ENCODE data around the gene EXTL2. TPM values are rescaled to one million over a fixed set of nuclear protein-coding genes. Genes with fewer than 3 reads are reported as not detected.

The EXTL2 gene
- total and polyA plus RNA-seq, 2 donors (not counting 3 experiments of a cell fraction or from before 2014, with no cell fraction given), result 19.4 to 30.7 TPM

- Histone ChIP-seq H3K4me3 (replicated peaks in 1 of 3; ENCODE audit: insufficient read depth in 1 of 3, low read depth in 1 of 3, low read length in 3 of 3) (no peak overlapping the region), H4K20me1 (replicated peaks; ENCODE audit: control insufficient read depth, extremely low read depth, insufficient read depth, low read length) (no peaks in the 10 kb centered on the region), H2AFZ (ENCODE audit: low read depth, low read length) (no peak overlapping the region), H3K27me3 (ENCODE audit: control insufficient read depth in 2 of 2, insufficient read depth in 2 of 2, low read length in 2 of 2) (no peaks in the 10 kb centered on the region), H3K79me2 (ENCODE audit: control insufficient read depth, insufficient read depth, low read length) (peaks cover 4% of the 10 kb centered on the region), H3K4me2 (ENCODE audit: insufficient read depth, low read length) (no peak overlapping the region), H3K9me3 (replicated peaks; ENCODE audit: control insufficient read depth, insufficient read depth, low read length) (no peaks in the 10 kb centered on the region), H3K27ac (ENCODE audit: insufficient read depth, low read depth, low read length) (no peak overlapping the region), H3K36me3 (ENCODE audit: control insufficient read depth in 2 of 2, extremely low read depth in 1 of 2, insufficient read depth in 2 of 2, low read length in 2 of 2) (peaks cover 0 to 3% of the 10 kb centered on the region in 2 experiments), H3K9ac (replicated peaks; ENCODE audit: extremely low read depth, insufficient read depth, low read length) (no peak overlapping the region), H3K9me1 (replicated peaks; ENCODE audit: control insufficient read depth, extremely low read depth, insufficient read depth, low read length) (no peaks in the 10 kb centered on the region), H3K4me1 (ENCODE audit: control insufficient read depth, extremely low read depth, insufficient read depth, low read length) (peaks cover 3% of the 10 kb centered on the region)
- intact Hi-C loops (cut with micrococcal nuclease), result no loop called here
- dilution Hi-C loops (cut with MboI; ENCODE audit: extremely low pct_ligation_motif_present, low sequenced_read_pairs), result no loop called here
- ChIA-PET CTCF (interaction anchor here (1.2 to 1.9 kb wide), 3 partner anchors 11 to 367 kb away, joined by 3 to 6 read pairs (median 5); no protein-coding TSS in a partner anchor), POLR2A (no interaction called here)
- BruUV-seq (replicated peaks), result no TSS peak
- TF ChIP-seq JUN (IDR thresholded peaks at IDR 0.05; ENCODE audit: borderline replicate concordance, insufficient read depth, insufficient read length, low read depth) (no peak), POLR2A (IDR thresholded peaks at IDR 0.05; ENCODE audit: low read depth, low read length) (no peak), POLR2AphosphoS5 (IDR thresholded peaks at IDR 0.05; ENCODE audit: insufficient read depth, low read depth, low read length) (no peak)
- no peak for FAIRE-seq
- no peak for DNase-seq (ENCODE audit: low read depth, low spot score)
Measured at GRCh38 chr1:100942304-100943046, 47.8 kb upstream of the EXTL2 start.

- H3K9me1 ChIP-seq (replicated peaks; ENCODE audit: control insufficient read depth, extremely low read depth, insufficient read depth, low read length), result no peaks in the 10 kb centered on the region
- no peaks in the 10 kb centered on the region for H4K20me1 ChIP-seq (replicated peaks; ENCODE audit: control insufficient read depth, extremely low read depth, insufficient read depth, low read length)
- H3K4me2 ChIP-seq (ENCODE audit: insufficient read depth, low read length), result no peak overlapping the region
- no peak overlapping the region for H3K9ac ChIP-seq (replicated peaks; ENCODE audit: extremely low read depth, insufficient read depth, low read length)
- no peak for TF ChIP-seq POLR2AphosphoS5 (IDR thresholded peaks at IDR 0.05; ENCODE audit: insufficient read depth, low read depth, low read length)
- TF ChIP-seq MAX (IDR thresholded peaks at IDR 0.05; ENCODE audit: insufficient read depth, insufficient read length), result no peak
- H3K4me3 ChIP-seq (replicated peaks in 1 of 3; ENCODE audit: insufficient read depth in 1 of 3, low read depth in 1 of 3, low read length in 3 of 3), result no peak overlapping the region
- dilution Hi-C loops (cut with MboI; ENCODE audit: extremely low pct_ligation_motif_present, low sequenced_read_pairs), result no loop called here
- H3K27me3 ChIP-seq (ENCODE audit: control insufficient read depth in 2 of 2, insufficient read depth in 2 of 2, low read length in 2 of 2), result no peaks in the 10 kb centered on the region
- H3K4me1 ChIP-seq (ENCODE audit: control insufficient read depth, extremely low read depth, insufficient read depth, low read length), result peaks cover 3% of the 10 kb centered on the region
- DNase-seq (ENCODE audit: low read depth, low spot score) (no peak), FAIRE-seq (no peak)
- no peaks in the 10 kb centered on the region for H3K9me3 ChIP-seq (replicated peaks; ENCODE audit: control insufficient read depth, insufficient read depth, low read length)
- BruUV-seq (replicated peaks), result no TSS peak
- no peak overlapping the region for H2AFZ ChIP-seq (ENCODE audit: low read depth, low read length)
- intact Hi-C loops (cut with micrococcal nuclease), result no loop called here
- ChIA-PET POLR2A (no interaction called here), CTCF (interaction anchor here (1.2 to 1.5 kb wide), 2 partner anchors 20 to 346 kb away, joined by 3 to 4 read pairs; no protein-coding TSS in a partner anchor)
- H3K36me3 ChIP-seq (ENCODE audit: control insufficient read depth in 2 of 2, extremely low read depth in 1 of 2, insufficient read depth in 2 of 2, low read length in 2 of 2), result peaks cover 0 to 3% of the 10 kb centered on the region in 2 experiments
- H3K79me2 ChIP-seq (ENCODE audit: control insufficient read depth, insufficient read depth, low read length), result no peaks in the 10 kb centered on the region
- no peak overlapping the region for H3K27ac ChIP-seq (ENCODE audit: insufficient read depth, low read depth, low read length)
Measured at GRCh38 chr1:100941580-100942216, 47.1 kb upstream of the EXTL2 start.

Measured in endothelial cell of umbilical vein (primary cell).